GM19452 (cell line): ENCODE data around the gene GRK1.

ENCODE experiments used
- ATAC-seq: cut with Tn5 transposase; IDR thresholded peaks from one replicate; pipeline ENCODE4 v1.9.1; 2021; ENCODE audit not compliant: unreplicated experiment

The GRK1 gene

GRCh38 chr13:113774177-113775107, 107.4 kb downstream of the GRK1 start:
- no peak for ATAC-seq

GRCh38 chr13:113775451-113776145, 108.6 kb downstream of the GRK1 start:
- no peak for ATAC-seq

- no peak for ATAC-seq
These were observed 109.5 kb downstream of the GRK1 start for GRCh38 chr13:113776231-113777125.

GRCh38 chr13:113777311-113778260, 110.6 kb downstream of the GRK1 start:
- ATAC-seq, result no peak

- no peak for ATAC-seq
These were observed 114.6 kb downstream of the GRK1 start for GRCh38 chr13:113781571-113781970.

GRCh38 chr13:113782472-113782871, 115.5 kb downstream of the GRK1 start:
- ATAC-seq, result no peak

DNA sequence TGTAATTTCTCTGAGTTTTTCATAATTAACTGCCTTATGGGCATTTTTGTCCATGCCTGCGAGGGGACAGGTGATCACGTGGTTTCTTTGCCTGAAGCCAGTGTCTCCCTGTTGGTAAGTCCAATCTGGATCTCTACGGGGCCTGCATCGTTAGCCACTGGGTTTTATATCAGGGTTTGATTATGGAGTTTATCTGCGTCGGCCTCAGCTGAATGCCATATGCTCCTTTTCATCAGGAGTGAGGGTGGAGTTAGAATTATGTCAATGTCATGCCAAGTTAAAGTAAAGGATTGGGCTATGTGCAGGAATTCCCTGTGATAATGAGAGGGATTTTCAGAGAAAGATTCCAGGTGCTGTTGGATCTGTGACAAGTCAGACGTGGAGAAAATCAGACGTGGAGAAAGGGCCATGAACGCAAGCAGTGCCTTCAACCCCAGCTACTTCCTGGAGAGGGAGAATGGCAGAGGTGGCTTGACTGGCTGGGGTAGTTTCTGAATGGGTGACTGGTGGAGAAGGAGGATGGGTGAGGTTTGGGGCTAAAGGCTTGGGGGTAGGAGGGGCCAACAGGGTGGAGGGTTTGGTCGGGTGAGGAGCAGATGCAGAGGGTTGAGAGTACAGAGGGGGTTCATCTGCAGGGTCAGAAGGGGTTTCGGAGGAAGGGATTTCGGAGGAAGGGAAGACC, 116.3 kb downstream of the GRK1 start:
- ATAC-seq, result no peak

GRCh38 chr13:113783966-113784644, 117.1 kb downstream of the GRK1 start:
- ATAC-seq, result no peak

- no peak for ATAC-seq
These were observed 117.6 kb downstream of the GRK1 start for GRCh38 chr13:113784645-113785024.

DNA sequence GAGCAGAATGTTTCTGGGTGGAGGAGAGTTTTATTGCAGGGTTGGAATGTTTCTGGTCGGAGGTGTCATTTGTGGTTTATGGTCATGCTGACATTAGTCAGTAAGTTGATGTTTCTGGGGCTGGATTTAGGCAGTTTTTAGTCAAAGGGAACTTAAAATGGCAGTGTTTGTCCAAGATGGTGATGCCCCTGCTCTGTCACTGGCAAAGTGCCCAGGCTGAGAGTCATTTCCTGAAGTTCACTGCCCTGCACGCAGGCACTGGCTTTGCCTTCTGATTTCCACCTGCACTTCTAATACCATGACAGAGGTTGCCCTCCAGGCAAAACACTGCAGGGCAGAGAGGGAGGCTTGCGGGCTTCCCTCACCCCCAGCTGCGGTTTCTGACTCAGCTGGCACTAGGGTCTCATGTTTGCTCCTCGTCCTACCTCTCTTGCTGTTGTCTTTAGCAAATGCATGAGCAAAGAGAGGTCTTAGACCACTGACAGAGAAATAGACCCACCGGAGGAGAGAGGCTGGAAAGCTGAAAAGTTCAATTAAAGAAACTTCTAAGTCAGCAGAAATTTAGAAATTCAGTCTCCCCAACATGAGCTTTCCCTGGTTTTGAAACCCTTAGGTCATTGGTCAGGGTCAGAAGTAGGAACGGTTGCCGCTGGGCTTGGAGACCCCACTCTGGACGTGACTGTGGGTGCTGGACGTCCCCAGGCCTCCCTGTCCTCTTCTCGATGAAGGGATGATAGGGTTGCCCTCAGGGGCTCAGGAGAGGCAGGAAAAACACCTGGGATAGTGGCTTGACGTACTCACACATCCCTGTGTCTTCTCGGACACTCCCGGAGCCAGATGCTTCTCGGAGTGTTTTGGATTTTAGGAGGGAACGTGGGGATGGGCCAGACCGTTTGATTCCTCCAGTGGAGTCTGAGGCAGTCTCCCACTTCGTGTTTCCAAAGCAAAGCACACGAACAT, 118.3 kb downstream of the GRK1 start:
- no peak for ATAC-seq

- no peak for ATAC-seq
These were observed 119.3 kb downstream of the GRK1 start for GRCh38 chr13:113786262-113786841.
